Right lung (tissue), 10 donors: ENCODE data around the gene C1orf216. TPM values are rescaled to one million over a fixed set of nuclear protein-coding genes. Genes with fewer than 3 reads are reported as not detected.
A peak's percentile ranks its signal among the peaks of the same experiment; 100 is the strongest.
"Not testable (repeated sequence)": the region's sequence is repeated elsewhere in the genome, so short reads cannot be mapped to it uniquely, and the experiment has no call there.

Experiments
- DNase-seq, 2 donors: peaks; one replicate each; pipeline ENCODE4 v3.0.0-alpha.2; 2013
- long read RNA-seq, 8 donors: transcript quantifications; one replicate each; lab custom pipeline, GENCODE V29; 2026
- polyA plus RNA-seq, 5 donors: library from polyadenylated mRNA; unstranded; fragments of 120-200 nt; gene quantifications; one replicate each; pipeline versions ENCODE4 v1.2.1 to v1.2.3, GENCODE V29; 2013; ENCODE audit warnings: inconsistent platforms in 1 of 5, low replicate concordance in 1 of 5; ENCODE audit not compliant: insufficient read length in 5 of 5, insufficient read depth in 1 of 5

The C1orf216 gene, protein sequence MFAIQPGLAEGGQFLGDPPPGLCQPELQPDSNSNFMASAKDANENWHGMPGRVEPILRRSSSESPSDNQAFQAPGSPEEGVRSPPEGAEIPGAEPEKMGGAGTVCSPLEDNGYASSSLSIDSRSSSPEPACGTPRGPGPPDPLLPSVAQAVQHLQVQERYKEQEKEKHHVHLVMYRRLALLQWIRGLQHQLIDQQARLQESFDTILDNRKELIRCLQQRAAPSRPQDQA
- 10 to 100 TPM; 11.2 to 14.1 (median 12.6) TPM for polyA plus RNA-seq
- long read RNA-seq, donor 1, transcript C1orf216-201 (2 exons, 3,218 nt): major isoform, 7 of 7 reads
- long read RNA-seq, donor 1, partial matches to known transcripts: 0 of 7 reads
- long read RNA-seq, donor 1, other reads (novel, unspliced or antisense): 0 of 7 reads
- long read RNA-seq, donor 2, transcript C1orf216-201 (2 exons, 3,218 nt): major isoform, 5 of 5 reads
- long read RNA-seq, donor 2, partial matches to known transcripts: 0 of 5 reads
- long read RNA-seq, donor 2, other reads (novel, unspliced or antisense): 0 of 5 reads
- long read RNA-seq, donor 3, partial matches to known transcripts: 0 of 2 reads
- long read RNA-seq, donor 3, other reads (novel, unspliced or antisense): 0 of 2 reads
- long read RNA-seq, donor 4, partial matches to known transcripts: 0 of 3 reads
- long read RNA-seq, donor 4, other reads (novel, unspliced or antisense): 0 of 3 reads
- long read RNA-seq, donor 5, transcript C1orf216-201 (2 exons, 3,218 nt): major isoform, 8 of 8 reads
- long read RNA-seq, donor 5, partial matches to known transcripts: 0 of 8 reads
- long read RNA-seq, donor 5, other reads (novel, unspliced or antisense): 0 of 8 reads
- long read RNA-seq, donor 6, transcript C1orf216-201 (2 exons, 3,218 nt): major isoform, 9 of 9 reads
- long read RNA-seq, donor 6, partial matches to known transcripts: 0 of 9 reads
- long read RNA-seq, donor 6, other reads (novel, unspliced or antisense): 0 of 9 reads
- long read RNA-seq, donor 7, transcript C1orf216-201 (2 exons, 3,218 nt): major isoform, 5 of 5 reads
- long read RNA-seq, donor 7, partial matches to known transcripts: 0 of 5 reads
- long read RNA-seq, donor 7, other reads (novel, unspliced or antisense): 0 of 5 reads
- long read RNA-seq, donor 8, partial matches to known transcripts: 0 of 3 reads
- long read RNA-seq, donor 8, other reads (novel, unspliced or antisense): 0 of 3 reads

DNA sequence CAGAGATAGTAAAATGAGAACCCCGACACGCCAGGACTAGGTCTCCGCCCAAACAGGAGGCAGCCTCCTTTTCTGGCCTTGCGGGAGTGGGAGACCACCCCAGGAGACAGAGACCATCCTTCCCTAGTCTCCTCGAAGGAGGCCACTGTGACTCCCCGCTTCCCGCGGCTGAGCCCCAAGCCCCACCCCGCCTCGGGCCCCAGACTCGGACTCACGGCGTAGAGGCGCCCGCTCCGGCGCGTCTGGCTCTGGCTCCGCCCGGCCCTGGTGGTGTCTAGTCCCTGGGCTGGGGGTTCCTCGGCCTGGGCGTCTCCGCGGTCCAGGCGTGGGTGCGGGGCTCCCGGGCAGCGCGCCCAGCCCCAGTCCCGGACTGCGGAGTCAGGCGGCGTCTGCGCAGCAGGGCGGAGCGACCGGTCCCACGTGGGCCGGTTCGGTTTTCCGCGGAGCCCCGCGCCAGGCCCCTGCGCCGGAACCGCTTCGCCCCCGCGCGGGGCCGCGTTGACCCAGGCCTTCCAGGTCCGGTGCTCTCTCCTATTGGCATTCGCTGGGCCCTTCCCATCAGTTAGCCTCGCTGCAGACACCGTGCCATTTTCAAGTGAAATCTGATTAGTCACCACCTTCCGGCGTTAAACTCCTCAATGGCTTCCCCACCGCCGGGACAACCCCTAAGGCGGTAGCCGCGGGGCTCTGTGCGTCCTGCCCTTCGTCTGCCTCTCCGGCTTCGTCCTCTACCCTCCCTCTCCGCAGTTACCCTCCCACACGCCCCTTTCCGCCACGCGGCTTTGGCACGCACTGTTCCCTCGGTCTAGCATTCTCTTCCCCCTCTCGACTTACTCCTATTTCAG is at the start of gene C1orf216:
Gene C1orf216, minus strand, starts transcription at position 393 of the 845 bp plus-strand sequence. CDS start 2,563 bp downstream, outside the sequence.
- peak; percentile 73 to 79 for DNase-seq

DNA sequence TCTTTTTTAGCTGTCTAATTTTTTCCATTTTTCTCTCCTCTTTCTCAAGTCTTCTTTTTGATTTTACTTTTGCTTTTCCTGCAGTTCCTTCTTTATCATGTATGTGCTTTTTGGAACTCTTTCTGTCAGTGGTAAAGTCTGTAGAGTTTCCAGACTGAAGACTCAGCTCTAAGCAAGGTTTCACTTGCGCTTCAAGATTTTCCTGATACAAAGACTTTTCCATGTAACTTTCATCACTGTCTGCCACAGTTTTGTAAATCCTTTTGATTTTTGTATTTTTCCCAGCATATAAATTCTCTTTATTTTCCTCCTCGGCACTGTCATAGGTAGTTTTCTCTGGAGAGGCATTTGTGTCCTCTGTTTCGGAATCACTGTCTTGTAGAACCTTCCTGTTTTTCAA is 45.6 kb upstream of the C1orf216 start:
- no peak for DNase-seq

DNA sequence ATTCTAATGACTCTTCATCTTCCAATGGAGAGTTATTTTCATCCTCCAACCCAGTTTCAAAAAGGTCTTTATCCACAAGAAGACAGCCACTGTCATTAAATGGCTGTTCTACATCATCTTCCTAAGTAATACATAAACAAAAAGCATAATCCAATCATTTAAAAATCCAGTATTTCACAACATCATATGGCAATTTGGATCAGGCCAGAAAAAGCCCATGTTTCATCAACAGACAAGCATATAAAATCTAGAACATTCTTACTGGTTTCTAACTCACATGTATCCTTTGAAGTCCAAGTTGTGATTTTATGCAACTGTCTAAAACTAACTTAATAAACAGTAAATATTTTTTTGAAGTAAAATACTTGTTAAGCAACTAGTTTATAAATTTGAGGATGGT is 44.5 kb upstream of the C1orf216 start:
- no peak for DNase-seq

DNA sequence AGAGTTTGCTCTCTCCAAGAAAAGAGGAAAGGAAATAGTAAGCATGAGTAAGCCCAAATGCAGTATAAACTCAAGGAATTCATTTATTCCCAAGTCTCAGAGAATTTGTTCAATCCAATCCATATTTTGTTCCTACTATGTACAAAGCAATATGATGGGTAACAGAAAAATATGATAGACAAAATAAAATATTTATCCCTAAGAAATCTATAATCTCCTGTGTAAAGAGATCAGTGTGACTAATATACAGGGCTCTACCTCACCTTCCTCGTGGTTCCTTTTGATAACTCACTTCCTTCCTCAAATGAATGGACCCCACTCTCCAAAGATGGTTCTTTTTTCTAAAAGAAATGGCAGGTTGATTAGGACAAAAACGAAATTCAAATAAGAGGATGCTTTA is 43.5 kb upstream of the C1orf216 start:
- no peak for DNase-seq

DNA sequence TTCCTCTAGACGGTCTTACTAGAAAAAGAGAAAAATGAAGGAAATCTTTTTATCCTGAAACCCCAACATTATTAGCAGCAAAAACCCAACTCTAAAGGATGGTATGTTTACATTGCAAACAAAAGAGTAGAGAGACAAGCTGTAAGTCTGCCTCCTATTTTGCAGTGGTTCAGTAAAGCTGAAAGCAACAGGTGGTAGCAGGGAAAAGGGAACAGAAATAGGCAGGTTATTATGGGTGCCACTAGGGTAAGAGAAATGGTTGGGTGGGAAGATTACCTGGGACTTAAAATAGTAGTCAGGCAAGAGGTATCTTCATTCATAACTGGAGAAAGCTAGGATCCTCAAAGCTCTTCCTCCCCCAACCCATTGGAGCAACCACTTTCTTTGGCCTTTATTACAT is 37.4 kb upstream of the C1orf216 start:
- no peak for DNase-seq

DNA sequence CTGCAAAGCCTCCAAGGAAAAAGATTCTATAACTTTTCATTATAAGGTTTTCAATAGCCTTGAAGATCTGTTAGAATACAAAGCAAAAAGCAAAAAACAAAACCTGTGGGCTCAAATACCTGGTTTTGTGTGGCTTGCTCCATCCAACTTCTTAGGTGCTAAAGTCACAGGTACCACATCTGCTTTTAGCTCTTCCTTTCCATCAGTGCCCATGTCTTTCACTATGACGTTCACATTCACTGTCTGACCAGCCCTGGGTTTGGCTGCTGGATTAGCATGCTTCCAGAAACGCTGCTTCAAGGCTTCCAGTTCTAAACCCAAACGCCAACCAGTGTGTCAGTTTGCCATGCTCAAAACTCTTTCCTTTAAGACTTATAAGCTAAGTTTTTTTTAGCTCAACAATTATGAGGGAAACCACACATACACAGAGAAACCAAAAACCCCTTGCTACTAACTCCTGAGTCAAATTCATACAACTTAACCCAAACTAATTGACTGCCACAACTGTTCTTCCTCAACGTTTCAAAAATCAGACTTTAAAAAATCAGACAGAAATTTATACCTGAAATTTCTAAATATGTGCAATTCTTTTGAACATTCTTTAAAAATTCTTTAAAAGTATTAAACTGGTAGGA is 35.1 kb upstream of the C1orf216 start:
- DNase-seq: no peak

DNA sequence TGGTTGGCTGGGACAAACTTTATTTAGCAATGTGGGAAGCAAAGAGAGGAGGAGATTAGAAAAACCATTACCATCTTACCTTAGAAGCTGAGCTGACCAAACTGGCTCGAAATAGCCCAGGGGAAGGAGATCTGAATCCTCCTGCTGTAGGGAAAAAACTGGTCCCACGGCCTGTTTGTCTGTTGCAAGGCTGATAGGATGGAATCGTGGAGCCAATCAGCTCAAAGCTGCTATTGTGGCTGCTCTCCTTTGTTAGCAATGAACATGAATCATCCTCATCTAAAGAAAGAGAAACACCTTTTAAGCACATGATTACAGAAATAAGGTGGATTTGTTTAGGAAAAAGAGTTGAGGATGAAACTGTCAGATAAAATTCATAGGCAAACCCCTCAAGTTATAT is 29.6 kb upstream of the C1orf216 start:
- no peak for DNase-seq

DNA sequence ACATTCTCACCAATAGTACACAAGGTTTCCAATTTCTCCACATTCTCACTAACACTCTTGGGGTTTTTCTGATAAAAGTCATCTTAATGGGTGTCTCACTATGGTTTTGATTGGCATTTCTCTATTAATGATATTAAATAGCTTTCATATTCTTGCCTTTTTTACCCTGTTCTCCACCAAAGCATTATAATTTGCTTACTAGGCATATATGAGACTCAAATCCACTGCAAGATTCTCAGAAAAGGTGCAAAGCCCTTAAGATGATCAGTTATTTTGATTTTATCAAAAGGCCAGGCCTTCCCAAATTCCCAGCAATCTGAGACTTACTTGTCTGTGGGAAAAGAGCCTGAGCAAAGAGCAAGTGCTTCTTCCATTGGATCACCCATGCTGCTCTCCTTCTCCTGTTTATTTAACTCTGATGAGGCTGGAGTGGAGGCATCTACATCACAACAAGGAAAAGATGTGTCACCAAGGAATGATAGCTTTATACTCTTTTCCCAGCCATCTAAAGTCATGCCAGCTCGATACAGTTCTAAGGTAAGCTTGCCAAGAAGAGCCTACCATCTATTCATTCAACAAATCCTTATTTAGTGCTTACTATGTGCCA is 26.5 kb upstream of the C1orf216 start:
- no peak for DNase-seq

DNA sequence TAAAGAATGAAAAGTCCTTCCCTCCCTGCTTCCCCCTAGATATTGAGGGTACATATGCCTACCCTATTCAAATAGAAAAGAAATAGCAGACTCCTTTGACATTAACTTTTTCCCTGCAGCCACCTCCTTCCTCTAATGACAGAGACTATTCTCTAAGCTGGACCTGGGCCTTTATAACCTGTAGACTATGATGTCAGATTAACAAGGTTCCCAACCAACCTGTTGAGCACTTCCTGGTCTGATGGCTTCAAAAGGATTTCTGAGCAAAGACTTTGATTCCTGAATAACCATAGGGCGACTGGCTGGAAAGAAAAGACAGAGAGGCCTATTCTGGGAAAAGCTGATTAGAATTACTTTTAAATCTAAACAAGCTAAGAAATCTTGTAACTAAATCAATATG is 18.4 kb upstream of the C1orf216 start:
- DNase-seq: no peak

DNA sequence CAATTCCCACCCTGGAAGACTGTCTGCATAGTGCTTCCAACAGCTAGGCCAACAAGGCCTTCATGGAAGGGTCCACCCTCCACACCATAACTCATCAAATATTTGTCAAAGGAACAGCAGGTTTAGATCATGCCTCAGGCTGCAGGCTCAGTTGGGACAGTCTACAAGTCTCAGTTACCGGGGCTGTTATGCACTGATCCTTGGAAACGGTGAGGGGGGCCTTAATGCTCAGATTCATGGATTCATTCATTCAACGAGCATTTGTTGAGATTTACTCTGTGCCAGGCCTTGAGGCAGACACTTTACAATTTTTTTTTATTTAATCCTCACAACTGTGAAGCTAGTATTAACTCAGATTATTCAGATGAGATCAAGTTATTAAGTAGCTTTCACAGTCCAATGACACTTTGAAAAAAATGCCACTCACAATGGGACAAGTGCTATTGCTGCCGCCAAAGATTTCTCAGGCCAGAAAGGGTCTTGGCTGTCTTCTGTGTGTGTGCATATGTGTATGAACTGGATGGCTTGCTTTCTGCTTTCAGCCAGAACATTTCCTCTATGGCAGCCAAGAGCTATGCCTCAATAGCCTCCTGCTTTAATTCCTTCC is 8.9 kb upstream of the C1orf216 start:
- no peak for DNase-seq

DNA sequence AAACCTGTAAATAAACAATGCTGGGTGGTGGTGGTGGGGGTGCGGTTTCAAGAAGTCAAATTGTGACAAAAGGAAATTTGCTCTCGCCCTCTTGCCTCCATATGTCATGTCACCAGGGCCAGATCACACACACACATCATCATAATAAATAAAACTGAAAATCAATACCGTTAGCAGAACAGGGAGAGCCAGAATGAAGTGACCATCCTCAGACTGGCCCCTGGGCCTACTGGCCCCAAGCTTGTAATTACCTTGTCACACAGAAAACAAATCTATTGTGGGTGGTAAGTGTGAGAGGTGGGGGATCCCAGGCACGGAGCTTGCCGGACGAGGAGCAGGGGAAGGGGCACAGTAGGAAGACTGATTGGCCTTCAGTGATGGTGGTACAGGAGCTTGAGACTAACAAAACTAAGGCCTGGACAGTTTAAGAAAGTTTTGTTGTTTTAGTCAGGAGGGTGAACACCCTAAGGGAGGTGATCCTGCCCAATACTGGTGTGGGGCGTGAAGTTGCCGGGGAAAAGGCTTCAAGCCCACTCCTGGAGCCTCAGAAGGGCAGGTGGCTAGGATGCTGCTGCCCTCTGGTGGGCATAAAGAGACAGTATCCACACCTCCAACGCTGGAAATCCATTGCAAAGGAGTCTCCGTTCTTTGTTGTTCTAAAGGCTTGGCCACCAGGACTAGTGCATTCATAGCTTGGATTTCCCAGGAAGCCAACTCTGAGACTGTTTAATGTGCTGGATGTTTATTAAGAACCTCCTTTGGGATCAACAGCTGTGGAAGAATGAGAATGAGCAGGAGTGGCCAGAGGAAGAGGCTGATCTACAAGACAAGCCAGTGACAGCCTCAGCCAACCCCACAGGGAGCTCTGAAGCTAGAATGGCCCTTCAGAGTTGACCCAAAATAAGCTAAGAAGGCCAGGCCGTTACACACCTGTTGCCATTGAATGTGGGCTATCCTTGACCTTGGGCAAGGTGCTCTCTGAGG is 8.1 kb upstream of the C1orf216 start:
- peak; percentile 35 to 53 for DNase-seq

DNA sequence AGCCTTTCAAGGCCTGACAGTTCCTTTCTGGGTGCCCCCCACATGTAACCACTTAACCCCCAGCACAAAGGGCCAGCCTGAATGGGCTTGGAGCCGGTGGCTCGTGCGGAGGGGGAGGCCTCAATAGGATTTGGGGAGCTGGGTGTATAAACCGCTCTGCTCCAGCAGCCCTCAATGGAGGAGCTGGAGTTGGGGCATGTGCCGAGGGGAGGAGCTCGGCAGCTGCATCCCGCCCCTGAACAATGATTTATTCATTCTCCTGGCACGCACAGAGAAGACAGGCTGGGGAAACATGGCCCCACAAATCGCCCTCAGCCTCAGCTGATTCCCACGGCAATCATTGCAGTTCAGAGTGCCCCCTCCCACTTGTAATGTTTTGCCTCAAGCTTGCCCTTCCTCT is 6.9 kb upstream of the C1orf216 start:
- DNase-seq: no peak

DNA sequence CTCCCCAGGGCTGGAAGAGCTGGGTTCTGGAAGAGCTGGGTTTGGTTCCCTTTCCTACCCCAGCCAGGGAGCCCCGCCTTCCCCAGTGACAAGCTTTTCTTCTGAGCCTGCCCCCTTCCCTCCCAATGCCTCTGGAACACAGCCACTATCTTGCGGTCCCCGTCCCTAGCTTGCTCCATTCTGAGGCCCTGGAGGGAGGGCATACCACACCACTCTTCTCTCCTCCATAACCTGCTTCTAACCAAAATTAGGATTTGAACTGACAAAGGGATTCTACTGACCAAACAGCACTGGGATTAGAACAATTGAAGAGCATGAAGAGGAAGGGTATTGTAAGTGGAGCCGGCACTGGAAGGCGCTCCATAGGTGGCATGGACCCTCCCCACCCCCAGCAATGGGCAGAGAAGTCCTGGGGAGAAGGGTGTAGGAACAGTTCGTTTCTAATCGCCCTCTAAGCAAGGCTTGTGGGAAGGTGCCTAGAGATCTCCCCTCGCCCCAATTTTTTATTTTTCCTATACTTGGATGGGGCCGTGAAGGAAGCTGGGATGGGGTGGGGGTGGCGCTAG is 690 bp downstream of the C1orf216 start:
- DNase-seq: peak; percentile 31 to 44

DNA sequence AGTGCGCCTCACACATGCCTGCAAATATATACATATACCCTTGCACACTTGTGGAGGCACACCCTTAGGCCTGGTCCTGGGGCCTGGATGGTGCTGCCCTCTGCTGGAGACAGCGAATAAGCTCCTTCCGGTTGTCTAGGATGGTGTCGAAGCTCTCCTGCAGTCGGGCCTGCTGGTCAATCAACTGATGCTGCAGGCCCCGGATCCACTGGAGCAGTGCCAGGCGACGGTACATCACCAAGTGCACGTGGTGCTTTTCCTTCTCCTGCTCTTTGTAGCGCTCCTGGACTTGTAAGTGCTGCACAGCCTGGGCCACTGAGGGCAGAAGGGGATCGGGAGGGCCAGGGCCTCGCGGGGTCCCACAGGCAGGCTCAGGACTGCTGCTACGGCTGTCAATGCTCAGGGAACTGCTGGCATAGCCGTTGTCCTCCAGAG is 3.1 kb downstream of the C1orf216 start:
- DNase-seq: peak in 1 of 2 donors; percentile 38

DNA sequence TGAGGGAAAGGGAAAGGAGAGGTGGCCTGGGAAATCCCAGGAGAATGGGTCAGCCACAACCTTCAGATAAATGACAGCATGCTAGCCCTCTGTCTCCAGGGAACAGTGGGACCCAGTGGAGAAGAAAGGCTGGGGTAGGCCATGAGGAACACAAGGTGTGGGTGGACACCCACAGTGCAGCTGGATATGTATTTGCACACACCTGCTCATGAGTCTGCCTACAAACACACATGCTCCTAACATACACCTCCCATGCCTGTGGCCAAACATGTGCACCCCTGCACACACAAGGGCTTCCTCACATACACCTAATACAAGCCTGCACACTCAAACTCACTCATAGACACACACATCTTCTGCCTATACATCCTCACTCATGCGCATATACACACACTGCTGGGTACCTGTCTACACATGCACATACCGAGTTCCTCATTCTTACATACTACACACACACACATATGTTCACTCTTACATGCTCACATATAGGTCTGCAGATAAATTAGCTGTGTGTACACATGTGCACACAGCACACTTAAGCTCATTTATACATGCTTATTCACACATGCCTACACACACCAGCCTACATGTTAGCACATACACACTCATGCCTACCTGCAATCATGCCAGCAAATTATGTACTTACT is 3.6 kb downstream of the C1orf216 start:
- DNase-seq: no peak

DNA sequence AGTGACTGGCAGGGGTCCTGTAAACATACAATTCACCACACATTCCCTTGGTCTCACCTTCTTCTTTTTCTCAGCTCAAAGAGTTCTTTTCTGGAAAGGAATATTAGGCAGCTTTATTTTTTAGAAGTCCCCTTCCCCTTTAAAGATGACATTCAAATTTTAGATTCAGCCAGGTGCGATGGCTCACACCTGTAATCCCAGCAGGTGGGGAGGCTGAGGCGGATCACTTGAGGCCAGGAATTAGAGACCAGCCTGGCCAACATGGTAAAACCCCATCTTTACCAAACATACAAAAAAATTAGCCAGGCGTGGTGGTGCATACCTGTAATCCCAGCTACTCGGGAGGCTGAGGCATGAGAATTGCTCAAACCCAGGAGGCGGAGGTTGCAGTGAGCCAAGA is 7.6 kb downstream of the C1orf216 start:
- DNase-seq: not testable (repeated sequence)

DNA sequence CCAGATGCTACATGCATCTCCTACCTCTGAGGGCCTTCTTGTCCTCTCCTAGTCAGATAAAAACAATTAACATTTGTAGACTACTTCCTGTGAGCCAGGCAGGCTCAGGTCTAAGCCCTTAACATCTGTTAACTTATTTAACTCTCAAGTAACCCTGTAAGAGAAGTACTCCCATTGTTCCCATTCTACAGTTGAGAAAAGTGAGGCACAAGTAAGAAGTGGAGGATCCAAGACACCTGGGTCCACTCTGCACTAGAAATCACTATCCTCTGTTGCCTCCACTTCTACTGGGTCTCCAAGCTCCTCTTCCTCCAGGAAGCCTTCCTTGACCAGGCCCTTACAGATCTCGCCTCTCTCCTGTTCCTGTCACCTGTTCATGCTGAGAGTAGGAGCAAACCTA is 9.7 kb downstream of the C1orf216 start:
- DNase-seq: no peak
